NCI-H1048 (cell line): ENCODE results near the gene CSGALNACT2.

Experiments
- DNase-seq: peaks from one replicate; lab custom pipeline; 2025; lab: John Stamatoyannopoulos, UW

Gene CSGALNACT2

GRCh38 chr10:43230101-43230908 lies 92.1 kb downstream of the CSGALNACT2 start:
- no peak for DNase-seq

DNA sequence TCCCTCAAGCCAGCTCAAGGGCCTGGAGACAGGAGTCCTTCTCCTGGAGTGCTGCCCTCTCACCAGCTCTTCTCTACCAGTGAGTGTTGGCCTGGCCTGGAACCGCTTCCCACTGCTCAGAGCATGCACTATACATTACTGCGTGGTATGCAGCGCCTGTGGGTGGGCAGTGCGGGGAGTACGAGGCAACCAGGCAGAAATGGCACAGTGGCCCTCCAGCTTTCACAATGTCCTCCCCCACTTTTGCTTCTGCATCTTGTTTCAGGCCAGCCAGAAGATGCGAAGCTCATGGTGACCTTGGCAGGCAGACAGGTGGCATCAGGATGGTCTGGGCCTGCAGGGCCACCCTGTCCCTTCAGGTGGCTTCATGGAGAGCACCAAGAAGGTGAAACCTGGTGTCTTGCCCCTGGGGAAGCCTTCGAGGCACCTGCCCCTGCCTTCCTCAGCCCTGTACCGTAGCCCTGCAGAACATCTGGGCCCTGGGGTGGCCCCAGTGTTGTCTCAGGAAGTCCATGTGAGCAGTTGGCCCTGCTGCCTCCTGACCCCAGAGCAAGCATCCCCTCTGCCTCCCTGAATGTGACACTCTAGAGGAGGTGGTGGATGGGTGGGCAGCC lies 92.8 kb downstream of the CSGALNACT2 start:
- no peak for DNase-seq

- no peak for DNase-seq
Measured at GRCh38 chr10:43231523-43232078, 93.4 kb downstream of the CSGALNACT2 start.

- no peak for DNase-seq
Measured at GRCh38 chr10:43233601-43234430, 95.6 kb downstream of the CSGALNACT2 start.

DNA sequence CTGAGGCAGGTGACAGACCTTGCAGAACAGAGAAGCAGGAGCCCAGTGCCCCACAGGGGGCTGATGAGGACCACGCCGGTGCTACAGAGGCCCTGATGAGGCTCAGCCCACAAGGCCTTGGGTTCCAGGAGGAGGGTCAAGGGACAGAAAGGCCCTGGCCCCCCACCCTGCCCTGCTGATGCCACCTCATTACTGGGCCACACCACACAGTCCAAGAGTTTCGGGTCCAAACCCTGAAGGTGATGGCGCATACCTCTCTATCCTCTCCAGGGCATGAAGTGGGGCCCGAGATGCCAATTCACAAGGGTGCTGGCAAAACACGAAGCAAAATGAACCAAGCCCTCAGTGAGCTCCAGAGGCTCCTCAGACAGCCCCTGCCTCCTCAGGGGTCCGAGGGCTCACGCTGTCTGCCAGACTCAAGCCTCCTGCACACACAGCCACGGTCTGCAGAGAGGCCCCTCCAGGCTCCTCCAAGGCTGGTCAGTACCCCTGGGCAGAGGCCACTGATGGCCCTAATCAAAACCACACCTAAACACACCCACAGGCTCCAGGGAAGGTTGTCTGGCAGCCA lies 96.3 kb downstream of the CSGALNACT2 start:
- no peak for DNase-seq
